NCI-H1417 treated with DMSO at 0.1 percent for 48 hours (cell line): Measurements from ENCODE around the gene GAMT.
"Not testable (repeated sequence)": the region's sequence is repeated elsewhere in the genome, so short reads cannot be mapped to it uniquely, and the experiment has no call there.

ENCODE experiments used
- DNase-seq: peaks from one replicate; lab custom pipeline; 2025; lab: John Stamatoyannopoulos, UW

The GAMT gene

DNA sequence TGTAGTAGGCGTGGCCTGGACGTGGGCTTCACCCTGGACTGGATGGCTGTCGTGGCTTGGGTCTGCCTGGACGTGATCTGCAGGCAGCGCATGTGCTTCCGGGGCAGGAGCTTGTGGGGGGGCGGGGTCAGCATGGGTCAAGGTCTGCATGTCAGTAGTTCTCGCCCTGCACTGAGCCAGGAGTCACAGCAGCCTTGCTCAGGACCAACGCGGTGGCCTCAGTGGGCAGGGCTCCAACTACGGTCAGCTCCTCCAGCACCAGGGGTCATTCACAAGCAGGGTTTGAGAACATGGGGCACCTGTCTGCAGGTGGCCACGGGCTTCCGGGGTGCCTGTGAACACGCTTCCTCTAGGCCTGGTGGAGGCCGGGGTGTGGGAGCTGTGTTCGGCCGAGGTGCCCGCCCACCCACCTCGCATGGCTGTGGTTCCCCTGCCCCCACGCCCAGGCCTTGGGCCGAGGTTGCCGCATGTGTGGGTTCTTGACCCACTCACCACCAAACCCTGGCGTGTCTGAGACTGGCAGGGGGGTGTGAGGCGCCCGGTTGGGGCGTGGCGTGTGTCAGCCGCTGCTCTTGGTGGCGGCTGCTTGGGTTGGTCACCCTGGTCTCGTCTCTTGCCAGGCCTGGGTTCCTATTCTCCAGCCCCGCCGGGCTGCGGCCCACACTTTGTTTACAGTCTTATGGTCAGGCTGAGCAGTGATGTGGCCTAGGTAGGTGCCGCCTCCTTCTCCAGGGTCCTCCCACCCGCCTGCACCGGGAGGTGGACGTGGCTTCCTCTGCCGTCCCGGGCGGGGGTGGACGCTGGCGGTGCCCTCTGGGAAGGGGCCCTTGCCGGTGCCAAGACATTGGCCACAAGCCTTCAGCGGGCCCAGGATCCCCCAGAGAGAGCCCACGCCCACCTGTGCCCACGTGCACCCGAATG, 32.0 kb upstream of the GAMT start:
- DNase-seq = no peak

DNA sequence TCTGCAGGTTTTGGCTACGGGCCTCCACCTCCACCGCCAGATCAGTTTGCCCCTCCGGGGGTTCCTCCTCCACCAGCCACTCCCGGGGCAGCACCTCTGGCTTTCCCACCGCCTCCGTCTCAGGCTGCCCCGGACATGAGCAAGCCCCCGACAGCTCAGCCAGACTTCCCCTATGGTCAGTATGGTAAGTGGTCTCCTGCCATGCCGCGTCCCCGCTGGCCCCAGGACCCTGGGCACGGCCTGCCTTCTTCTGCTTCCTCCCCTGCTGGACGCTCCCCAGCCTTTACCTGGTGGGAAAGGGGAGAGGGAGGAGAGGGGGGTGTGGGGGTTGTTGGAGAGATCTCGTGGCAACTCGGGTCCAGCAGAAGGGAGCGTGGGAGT, 31.2 kb upstream of the GAMT start:
- DNase-seq = no peak

DNA sequence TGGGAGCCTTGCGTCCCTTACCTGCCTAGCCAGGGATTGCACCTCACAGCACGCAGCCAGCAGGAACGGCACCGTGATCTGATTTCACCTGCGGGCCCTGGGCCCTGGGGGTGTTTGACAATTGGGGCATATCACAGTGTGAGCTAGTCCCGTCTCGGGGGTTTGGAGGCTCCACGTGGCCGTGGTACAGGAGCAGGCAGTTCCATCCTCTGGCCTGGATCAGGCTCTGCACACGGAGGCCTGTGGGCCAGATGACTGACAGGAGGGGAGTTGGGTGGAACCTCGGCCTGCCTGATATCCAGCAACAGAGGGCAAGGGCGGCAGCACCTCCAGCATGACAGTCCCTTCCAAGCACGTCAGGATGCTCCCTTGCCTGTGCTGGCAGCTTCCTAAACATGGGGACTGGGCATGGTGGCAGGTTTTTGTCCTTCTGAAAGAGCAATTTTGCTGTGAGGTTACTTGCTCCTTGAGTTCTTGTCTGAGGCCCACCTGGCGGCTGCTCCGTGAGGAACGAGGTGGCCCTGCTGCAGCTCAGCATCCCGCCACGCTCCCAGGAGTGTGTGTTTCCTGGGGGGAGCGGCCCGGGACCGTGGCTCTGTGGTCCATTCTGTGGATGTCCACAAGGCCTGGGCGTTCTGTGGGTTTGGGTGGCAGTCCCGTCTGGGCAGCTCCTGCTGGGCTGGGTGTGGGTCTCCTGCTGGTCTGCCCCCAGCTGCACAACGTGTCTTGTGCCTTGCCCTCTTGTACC, 30.6 kb upstream of the GAMT start:
- no peak for DNase-seq

DNA sequence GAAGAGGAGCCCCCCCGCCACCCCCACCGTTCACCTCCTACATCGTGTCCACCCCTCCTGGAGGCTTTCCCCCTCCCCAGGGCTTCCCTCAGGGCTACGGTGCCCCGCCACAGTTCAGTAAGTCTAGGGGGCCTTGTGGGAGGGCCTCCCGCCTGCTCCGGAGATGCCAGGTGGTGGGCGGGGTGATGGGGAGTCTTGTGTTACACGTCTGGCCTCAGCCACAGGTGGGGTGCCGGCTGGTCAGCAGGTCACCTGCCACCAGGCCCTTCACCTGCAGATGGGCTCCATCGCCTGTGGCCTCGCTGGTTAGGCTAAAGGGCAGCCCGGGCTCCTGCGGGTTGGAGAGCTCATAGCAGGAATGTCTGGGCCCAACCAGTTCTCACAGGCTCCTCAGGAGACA, 28.9 kb upstream of the GAMT start:
- DNase-seq = no peak

DNA sequence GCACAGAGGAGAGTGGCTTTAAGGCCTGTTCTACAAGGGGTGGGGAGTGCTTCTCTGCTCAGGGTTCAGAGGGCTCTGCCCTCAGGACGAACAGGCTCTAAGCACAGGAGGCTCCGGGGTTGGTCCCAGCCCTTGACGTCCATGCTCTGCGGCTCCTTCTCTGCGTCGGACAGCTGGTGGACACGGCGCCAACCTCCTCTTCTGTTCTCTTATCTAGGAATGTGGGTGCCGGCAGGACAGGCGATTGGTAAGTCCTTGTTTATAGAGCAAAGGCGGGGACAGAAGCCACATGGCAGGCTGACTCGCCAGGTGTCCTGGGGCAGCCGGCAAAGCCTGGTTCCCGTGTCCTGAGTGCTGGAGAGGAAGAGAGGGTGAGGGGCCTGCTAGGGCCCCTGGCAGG, 28.4 kb upstream of the GAMT start:
- no peak for DNase-seq

DNA sequence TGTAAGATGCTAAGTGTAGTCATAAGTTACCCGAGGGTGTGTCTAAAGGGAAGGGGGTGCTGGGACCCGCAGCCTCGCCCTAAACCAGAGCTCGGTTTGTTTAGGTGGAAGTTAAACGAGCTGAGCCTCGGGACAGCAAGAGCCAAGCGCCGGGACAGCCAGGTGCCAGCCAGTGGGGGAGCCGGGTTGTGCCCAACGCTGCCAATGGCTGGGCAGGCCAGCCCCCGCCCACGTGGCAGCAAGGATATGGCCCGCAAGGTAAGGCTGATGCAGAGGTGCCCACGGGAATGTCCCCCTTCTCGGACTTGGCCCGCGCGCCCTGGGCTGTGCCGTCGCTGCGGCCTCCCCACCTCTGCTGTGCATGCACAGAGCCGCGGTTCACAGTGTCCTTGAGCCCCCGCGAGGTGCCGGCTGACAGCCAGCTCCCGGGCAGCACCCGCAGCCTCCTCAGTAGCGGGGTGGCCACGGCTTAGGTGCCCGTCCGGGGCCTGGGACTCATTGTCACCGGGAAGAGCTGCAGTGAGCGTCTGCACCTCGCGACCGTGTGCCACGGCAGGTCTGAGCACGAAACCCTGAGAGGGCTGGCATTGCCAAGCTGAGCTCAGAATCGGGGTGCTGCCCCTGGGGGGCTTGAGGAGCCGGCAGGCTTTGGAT, 27.5 kb upstream of the GAMT start:
- no peak for DNase-seq

DNA sequence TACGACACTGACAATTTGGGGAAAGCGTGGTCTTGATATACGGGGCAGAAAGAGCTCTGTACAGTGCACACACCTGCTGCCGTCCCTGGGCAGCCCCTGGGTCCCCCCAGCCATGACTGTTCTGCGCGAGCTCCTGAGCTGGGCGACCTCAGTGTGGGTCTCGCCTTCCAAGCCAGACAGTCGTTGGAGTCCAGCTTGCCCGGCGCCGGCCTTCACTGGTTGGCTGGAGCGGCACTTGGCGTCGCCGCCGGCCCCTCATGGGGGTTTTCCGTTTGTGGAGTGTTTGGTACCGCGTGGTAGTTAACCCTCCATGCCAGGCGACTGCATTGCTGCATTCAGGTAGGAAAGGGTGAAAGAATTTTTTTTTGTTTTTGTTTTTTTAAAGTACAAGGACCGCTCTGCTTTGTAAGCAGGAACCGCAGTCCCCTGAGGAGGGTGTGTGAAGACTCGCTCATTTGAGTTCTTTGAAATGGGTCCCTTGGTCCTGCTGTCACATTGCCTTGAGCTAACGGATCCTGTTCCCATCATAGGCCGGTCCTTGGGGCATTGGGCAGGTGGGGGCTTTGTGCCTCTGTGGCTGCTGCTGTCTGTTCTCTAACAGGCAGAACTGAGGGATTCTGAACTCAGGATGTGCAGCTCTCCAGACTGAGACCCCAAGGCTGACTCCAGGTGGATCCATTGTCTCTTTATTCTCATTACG, 26.0 kb upstream of the GAMT start:
- DNase-seq = no peak

DNA sequence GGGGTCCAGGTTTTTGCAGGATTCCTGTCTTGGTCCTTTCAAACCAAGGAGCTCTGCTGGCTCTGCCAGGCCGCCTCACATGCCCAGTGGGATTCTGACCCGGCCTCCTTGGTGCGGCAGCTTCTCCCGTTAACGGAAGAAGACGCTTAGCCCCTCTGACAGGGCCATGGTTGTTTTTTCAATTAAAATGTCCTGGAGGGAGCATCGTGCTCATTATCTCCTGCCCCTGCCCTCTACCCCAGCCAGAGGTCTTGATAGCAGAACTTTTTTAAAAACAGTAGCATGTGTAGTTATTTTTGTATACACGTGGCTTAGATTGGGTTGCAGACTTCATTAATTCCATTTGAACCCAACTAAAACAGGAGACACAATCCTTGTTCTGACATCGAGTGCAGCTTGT, 25.4 kb upstream of the GAMT start:
- DNase-seq = no peak

DNA sequence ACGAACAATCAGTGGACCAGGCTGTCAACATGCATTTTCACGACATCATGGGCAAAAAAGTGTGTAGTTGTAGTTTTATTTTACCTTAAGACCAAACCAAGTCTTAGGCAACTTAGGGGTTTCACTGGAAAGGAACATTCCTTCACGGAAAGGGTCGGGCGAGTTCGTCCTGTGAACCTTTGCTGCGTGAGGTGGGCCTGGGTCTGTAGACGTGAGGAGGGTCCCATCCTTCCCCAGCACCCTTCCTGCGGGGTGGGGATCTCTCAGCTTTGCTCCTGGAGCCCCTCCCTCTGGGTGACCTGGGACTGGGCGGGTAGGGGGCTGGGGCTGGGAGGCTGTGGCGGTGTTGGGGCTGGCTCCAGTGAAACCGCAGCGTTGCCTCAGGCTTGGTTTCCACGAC, 24.6 kb upstream of the GAMT start:
- DNase-seq = no peak

DNA sequence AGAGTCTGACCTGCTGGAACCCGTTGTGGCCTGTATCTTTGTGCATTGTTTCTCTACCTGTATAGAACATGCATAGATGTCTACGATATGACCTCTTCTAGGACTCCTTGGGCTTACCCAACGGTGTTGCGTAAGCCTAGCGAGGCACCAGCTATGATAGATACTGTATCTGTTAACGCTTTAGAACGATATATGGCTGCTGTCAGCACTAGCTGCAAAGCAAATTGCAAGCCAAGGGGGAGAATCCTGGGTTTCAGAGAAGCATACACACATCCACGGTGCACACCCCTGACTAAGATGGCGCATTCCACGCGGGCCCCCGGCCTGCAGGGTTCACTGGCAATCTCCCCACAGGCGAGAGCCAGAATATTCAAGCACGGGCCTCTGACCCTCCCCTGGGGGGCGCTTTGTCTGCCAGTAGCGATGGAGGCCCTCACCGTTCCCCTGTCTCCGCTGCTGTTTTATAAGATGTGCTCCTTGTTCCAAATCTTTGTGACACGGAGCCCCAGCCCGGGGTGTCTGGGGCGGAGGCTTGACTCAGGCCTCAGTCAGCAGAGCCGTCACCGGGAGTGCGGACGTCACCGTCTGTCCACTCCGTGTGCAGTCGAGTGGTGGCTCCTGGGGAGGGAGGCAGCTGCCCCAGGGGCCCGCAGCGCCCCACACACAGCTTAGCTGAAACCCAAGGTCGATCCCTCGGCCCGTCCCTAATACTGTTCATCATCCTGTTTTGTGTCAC, 23.9 kb upstream of the GAMT start:
- DNase-seq = no peak

DNA sequence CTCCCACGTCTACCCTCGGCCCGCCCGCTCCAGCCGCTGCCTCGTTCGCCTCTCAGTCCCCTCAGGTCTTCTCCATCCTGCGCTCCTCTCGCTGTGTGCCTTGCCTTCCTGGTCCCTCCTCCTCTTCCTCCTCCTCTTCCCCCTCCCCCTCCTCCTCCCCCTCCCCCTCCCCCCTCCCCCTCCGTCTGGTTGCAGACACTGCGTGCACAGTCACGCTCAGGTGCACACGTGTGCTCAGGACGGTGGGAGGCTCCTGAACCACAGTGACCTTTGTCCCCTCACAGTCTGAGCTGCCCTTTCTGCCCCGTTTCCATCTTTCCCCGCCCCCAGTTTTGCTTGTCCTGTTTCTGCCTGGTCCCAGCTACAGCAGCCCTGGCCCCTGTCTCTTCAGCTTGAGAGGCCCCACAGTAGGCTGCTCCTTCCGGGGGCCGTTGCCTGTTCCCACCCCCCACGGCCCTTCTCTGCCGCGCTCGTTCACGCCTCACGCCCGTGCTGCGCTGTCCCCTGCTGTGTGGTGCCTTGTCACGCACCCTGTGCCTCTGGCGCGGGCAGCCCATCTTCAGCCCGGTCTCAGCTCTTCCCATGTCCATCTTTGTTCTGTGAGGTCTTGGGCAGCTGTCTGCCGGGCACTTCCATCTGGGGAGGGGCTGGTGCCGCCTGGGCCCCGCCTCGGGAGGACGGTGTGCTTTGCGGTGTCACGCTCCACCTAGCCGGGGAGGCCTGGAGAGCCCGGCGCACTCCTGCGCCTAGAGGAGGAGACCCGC, 23.0 kb upstream of the GAMT start:
- no peak for DNase-seq

DNA sequence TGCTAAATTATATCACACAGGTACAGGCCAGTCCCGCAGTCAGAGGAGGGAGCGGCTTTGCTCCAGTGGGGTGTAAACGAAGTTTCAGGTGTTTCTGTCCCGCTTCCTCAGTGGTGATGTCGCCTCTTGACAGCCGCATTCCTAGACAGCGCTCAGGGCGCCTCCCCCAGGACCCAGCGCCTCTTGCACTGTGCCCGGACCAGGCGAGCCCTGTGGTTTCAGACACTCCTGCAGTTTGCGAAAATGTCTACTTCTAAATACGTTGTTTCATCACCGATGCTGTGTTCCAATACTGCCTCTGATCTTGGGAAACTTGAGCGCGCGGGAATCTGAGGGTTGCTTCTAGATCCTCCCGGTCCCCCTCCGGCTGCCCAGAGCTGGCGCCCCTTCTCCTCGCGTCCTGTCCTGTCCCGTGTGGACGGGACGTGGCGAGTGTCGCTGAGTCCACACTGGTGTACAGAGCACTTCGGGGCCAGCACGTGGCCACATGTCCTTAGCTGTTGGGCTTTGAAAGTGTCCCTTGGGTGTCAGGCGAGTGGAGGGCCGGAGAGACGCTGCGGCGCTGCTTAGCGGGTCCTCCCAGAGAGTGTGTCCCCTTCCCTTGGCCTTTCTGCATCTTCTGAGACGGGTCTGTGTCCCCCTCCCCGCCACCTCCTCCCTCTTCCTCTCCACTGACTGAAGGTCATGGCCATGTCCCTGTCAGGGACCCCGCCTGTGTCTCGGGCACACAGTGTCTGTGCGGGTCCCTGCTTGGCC, 22.3 kb upstream of the GAMT start:
- no peak for DNase-seq

DNA sequence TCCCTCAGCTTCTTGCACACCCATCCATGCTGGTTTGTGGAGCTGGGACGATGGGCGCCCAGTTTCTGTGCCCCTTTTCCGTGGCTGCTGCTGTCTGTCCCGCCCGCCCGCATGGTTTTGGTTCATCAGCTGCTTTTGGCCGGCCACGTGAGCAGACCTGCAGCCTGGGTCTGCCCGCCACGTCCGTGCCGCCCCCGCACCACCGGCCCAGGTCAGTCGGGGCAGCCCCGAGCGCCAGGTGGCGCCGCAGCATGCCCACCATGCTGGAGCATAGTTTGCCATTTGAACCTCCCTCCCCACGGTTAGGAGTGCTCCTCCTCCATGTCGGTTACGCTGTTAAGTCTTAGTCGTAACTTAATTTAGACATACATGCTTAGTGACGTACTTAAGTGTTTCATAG, 21.6 kb upstream of the GAMT start:
- DNase-seq = no peak

DNA sequence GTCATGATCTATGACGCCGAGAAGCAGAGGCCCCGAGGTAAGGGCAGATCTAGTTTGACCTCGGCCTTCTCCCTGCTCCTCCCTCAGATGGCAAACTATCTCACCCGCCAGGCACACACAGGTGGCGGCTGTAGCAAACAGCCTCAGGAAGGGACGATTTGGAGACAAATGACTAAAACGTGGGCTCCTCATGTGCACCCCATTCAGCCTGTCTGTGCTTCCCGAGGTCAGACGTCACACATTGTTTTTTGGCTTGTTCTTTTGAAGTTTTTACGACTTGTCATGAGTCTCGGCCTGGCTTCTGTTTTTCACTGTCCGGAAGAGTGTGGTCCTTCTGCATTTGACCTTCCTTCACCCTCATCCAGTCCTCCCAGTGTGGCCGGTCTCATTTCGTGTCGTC, 21.0 kb upstream of the GAMT start:
- no peak for DNase-seq

DNA sequence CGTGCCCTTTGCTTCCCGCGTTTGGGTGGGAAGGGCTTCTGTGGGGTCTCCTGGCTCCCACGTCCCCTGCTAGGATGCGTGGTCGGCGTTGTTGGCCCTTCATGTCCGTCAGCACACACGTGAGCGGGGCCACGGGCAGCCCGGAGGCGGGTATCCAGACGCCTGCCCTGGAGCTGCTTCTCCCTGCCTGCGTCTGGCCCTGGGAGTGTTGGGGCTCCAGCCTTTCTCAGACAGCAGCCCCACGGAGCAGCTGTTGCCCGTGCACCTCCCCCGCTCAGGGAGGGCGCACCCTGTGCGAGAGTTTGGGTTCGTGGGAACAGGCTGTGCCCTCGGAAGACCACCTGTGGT, 20.6 kb upstream of the GAMT start:
- no peak for DNase-seq

DNA sequence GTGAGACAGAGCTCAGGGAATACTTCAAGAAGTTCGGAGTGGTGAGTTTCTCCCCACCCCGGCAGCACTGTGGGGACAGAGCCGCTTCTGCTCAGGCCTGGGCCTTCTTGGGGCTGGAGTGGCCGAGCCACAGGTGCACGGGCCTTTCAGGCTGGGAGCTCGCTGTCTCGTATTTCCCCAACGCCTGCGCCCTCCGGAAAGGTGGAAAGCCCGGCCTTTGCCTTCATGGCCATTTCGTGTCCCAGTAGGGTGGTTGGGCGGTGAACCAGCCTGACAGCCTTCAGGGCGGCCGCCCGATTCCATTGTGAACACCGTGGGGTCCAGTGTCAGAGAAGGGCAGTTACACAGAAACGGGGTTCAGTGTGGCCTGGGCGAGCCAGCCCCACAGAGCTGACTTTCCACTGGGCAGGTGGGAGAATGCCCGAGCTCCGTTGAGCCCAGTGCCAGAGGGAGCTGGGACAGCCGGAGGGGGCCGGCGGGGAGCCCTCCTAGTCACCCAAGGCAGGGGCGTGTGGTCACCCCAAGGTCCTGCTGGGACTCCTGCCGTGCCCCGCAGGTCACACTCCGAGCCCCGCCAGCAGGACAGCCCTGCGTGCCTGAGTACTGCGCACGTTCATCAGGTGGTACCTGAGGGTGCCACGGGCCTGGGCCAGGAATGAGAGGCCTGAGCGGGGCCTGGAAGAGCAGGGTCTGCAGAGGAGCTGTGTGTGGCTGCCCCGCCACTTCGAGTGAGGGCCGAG, 20.0 kb upstream of the GAMT start:
- no peak for DNase-seq

DNA sequence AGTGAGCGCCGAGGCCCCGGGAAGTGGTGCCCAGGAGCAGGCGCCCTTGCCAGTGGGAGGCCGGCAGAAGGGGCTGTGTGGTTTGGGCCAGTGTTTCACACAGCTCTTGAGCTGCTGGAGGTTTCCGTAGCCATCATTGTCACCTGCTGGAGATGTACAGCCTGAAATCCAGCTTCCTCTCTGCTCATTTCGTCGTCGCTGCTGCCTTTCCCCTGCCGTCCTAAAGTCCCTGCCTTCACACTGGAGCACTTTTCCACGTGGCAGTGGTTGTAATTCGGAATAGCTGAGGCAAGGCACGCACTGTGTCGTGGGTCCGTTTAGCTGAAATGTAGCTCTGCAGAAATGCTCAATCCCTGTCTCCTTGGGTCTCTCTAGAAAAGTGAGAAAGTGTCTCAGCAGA, 19.2 kb upstream of the GAMT start:
- no peak for DNase-seq

DNA sequence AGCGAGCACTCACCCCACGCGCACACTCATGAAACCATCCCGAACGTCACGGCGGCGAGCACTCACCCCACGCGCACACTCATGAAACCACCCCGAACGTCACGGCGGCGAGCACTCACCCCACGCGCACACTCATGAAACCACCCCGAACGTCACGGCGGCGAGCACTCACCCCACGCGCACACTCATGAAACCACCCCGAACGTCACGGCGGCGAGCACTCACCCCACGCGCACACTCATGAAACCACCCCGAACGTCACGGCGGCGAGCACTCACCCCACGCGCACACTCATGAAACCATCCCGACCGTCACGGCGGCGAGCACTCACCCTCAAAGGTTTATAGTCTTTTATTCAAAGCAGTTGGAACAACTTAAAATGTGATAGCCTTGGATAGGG, 18.7 kb upstream of the GAMT start:
- DNase-seq = not testable (repeated sequence)

DNA sequence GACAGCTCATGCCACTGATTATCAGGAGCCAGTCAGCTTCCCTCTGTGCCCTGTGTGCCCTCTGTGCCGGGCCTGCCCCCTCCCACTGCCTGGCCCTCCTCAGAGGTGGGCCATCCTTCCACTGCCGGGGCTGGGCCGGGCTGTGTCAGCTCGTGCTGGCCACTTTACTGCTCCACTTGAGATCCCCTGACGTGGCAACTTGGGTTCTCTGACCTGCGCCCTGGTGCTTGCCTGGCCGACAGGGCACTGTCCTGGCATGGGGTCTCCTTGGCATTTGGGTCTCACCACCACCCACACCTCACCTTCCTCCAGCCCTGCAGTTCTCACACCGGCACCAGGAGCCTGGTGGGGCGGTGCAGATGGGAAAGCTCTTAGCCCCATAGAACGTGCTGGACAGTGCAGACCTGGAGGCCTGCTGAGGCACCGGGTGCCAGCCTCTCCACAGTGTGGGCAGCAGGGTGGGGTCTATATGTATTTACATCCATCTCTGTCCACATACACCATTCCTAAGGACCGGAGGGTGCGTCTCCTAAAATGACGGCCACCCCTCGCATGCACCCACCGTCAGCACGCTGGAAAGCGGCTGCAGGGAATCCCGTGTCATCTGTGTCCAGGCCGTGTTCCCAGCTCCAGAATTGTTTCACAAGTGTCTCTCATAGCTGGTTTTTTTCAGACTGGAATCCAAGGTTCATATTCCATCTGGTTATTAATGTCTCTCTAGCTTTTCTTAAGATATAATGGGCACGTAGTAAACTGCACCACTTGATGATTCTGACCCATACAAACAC, 17.8 kb upstream of the GAMT start:
- DNase-seq = no peak
